ENCODE measurements around the gene TTC38. TPM values are rescaled to one million over a fixed set of nuclear protein-coding genes. Genes with fewer than 3 reads are reported as not detected.
A peak's percentile ranks its signal among the peaks of the same experiment; 100 is the strongest.

Gene TTC38
- total RNA-seq, 1 donor: 26.8 TPM

GRCh38 chr22:46289244-46289891 is 21.6 kb downstream of the TTC38 start:
- DNase-seq (ENCODE audit: low read depth): no peak
- H3K4me3 ChIP-seq (ENCODE audit: low read depth, low read length): no peak overlapping the region
- TF ChIP-seq CTCF (IDR thresholded peaks at IDR 0.05; ENCODE audit: insufficient read depth, low read depth, low read length): no peak

- H3K4me3 ChIP-seq (ENCODE audit: low read depth, low read length): no peak overlapping the region
- no peak for DNase-seq (ENCODE audit: low read depth)
- no peak for TF ChIP-seq CTCF (IDR thresholded peaks at IDR 0.05; ENCODE audit: insufficient read depth, low read depth, low read length)
Observed at GRCh38 chr22:46290121-46290842, 22.5 kb downstream of the TTC38 start.

- no peak for DNase-seq (ENCODE audit: low read depth)
- no peak overlapping the region for H3K4me3 ChIP-seq (ENCODE audit: low read depth, low read length)
- no peak for TF ChIP-seq CTCF (IDR thresholded peaks at IDR 0.05; ENCODE audit: insufficient read depth, low read depth, low read length)
Observed at GRCh38 chr22:46290843-46291785, 23.3 kb downstream of the TTC38 start.

- TF ChIP-seq CTCF (IDR thresholded peaks at IDR 0.05; ENCODE audit: insufficient read depth, low read depth, low read length): no peak
- H3K4me3 ChIP-seq (ENCODE audit: low read depth, low read length): no peak overlapping the region
Observed at GRCh38 chr22:46292173-46292572, 24.4 kb downstream of the TTC38 start.

GRCh38 chr22:46292732-46293131 is 24.9 kb downstream of the TTC38 start:
- no peak for DNase-seq (ENCODE audit: low read depth)
- no peak overlapping the region for H3K4me3 ChIP-seq (ENCODE audit: low read depth, low read length)
- TF ChIP-seq CTCF (IDR thresholded peaks at IDR 0.05; ENCODE audit: insufficient read depth, low read depth, low read length): no peak

More at GRCh38 chr22:46292173-46292572, 24.4 kb downstream of the TTC38 start:
- no peak for DNase-seq (ENCODE audit: low read depth)

- peak; percentile 53 for DNase-seq (ENCODE audit: low read depth)
- TF ChIP-seq CTCF (IDR thresholded peaks at IDR 0.05; ENCODE audit: insufficient read depth, low read depth, low read length): no peak
- no peak overlapping the region for H3K4me3 ChIP-seq (ENCODE audit: low read depth, low read length)
Observed at GRCh38 chr22:46293577-46294260, 25.9 kb downstream of the TTC38 start.
